H1 (cell line): ENCODE results near the gene FRMD4A. TPM values are rescaled to one million over a fixed set of nuclear protein-coding genes. Genes with fewer than 3 reads are reported as not detected.

Experiments used
- CTCF ChIA-PET: fragments of 300-600 bp; sonication (Branson Sonifier 250); formaldehyde crosslinking; loops from one replicate; lab custom pipeline; 2021; ENCODE audit not compliant: partially characterized antibody; lab: Charles Lee
- POLR2A ChIA-PET: fragments of 300-600 bp; sonication (Branson Sonifier 250); formaldehyde crosslinking; loops from one replicate; lab custom pipeline; 2021; ENCODE audit warnings: inconsistent platforms; ENCODE audit not compliant: partially characterized antibody; lab: Charles Lee
- DNase-seq, 2 experiments: peaks; one replicate each; pipeline versions ENCODE4 v3.0.0 to v3.0.0-alpha.2; 2010 to 2022; ENCODE audit warnings: low spot score in 2 of 2, low read depth in 1 of 2, mixed read lengths in 1 of 2
- FAIRE-seq: peaks from 2 replicates; lab custom pipeline; 2011; peaks lifted over from hg19 to GRCh38; lab: Jason Lieb, UNC
- H2AFZ ChIP-seq: 2 replicates; pipeline ENCODE4 v1.8.1; 2012; ENCODE audit warnings: low read length, inconsistent platforms
- H2AK5ac ChIP-seq: 2 replicates; pipeline ENCODE4 v1.6.1; 2013; ENCODE audit warnings: low read depth, low read length
- H2BK120ac ChIP-seq: replicated peaks from 2 replicates; pipeline ENCODE3; 2013; ENCODE audit warnings: low read depth, low read length, inconsistent platforms
- H2BK12ac ChIP-seq: 2 replicates; pipeline ENCODE4 v1.6.1; 2013; ENCODE audit warnings: low read depth, low read length
- H2BK15ac ChIP-seq: 2 replicates; pipeline ENCODE4 v1.6.1; 2013; ENCODE audit warnings: low read length
- H2BK20ac ChIP-seq: 2 replicates; pipeline ENCODE4 v1.6.1; 2013; ENCODE audit warnings: low read length
- H2BK5ac ChIP-seq: 2 replicates; pipeline ENCODE4 v1.6.1; 2013; ENCODE audit warnings: low read depth, low read length
- H3K14ac ChIP-seq: 2 replicates; pipeline ENCODE4 v1.6.1; 2013; ENCODE audit warnings: inconsistent platforms; ENCODE audit not compliant: insufficient read length
- H3K18ac ChIP-seq: 2 replicates; pipeline ENCODE4 v1.6.1; 2013; ENCODE audit warnings: low read length; ENCODE audit errors: extremely low read depth
- H3K23ac ChIP-seq: 2 replicates; pipeline ENCODE4 v1.6.1; 2013; ENCODE audit warnings: inconsistent platforms; ENCODE audit not compliant: insufficient read length
- H3K23me2 ChIP-seq: 2 replicates; pipeline ENCODE4 v1.6.1; 2013; ENCODE audit warnings: low read depth, low read length
- H3K27ac ChIP-seq: 2 replicates; pipeline ENCODE4 v1.6.1; 2011; ENCODE audit warnings: low read depth, low read length, inconsistent platforms
- H3K27me3 ChIP-seq, 4 experiments: replicated peaks in 1 of 4; 1 replicate in 1 of 4; 2 replicates in 3 of 4; pipeline versions ENCODE4 v1.6.1 to v1.8.1; 2011 to 2013; ENCODE audit warnings: low read length in 3 of 4, mild to moderate bottlenecking in 3 of 4, inconsistent platforms in 2 of 4, mixed read lengths in 2 of 4, moderate library complexity in 1 of 4; ENCODE audit not compliant: control insufficient read depth in 3 of 4, insufficient read depth in 3 of 4; ENCODE audit errors: extremely low read depth in 1 of 4
- H3K36me3 ChIP-seq, 4 experiments: 2 replicates each; pipeline versions ENCODE4 v1.6.1 to v1.8.1; 2011 to 2013; ENCODE audit warnings: mild to moderate bottlenecking in 4 of 4, low read length in 3 of 4, moderate library complexity in 2 of 4, control low read depth in 1 of 4, inconsistent platforms in 1 of 4; ENCODE audit not compliant: insufficient read depth in 4 of 4, control insufficient read depth in 2 of 4
- H3K4ac ChIP-seq: replicated peaks from 2 replicates; pipeline ENCODE3; 2013; ENCODE audit warnings: low read length, low read depth, mixed read lengths, inconsistent platforms; ENCODE audit not compliant: insufficient read length
- H3K4me1 ChIP-seq, 4 experiments: replicated peaks in 1 of 4; 1 replicate in 1 of 4; 2 replicates in 3 of 4; pipeline versions ENCODE4 v1.6.1 to v1.8.1; 2011 to 2013; ENCODE audit warnings: low read length in 3 of 4, inconsistent platforms in 2 of 4, mixed read lengths in 1 of 4; ENCODE audit not compliant: insufficient read depth in 4 of 4, control insufficient read depth in 3 of 4
- H3K4me2 ChIP-seq, 2 experiments: 2 replicates each; pipeline versions ENCODE4 v1.6.1 to v1.8.1; 2011 to 2013; ENCODE audit warnings: low read depth in 2 of 2, low read length in 2 of 2, control low read depth in 1 of 2, inconsistent platforms in 1 of 2, mild to moderate bottlenecking in 1 of 2; ENCODE audit not compliant: insufficient read depth in 1 of 2
- H3K4me3 ChIP-seq, 4 experiments: fragments of 200-600, 300-600 bp in 1 of 4; sonication (generic), shearing (Covaris generic), sonication (Bioruptor Twin) in 1 of 4; 2 replicates each; pipeline versions ENCODE4 v1.5.1 to v1.8.1; 2011 to 2016; ENCODE audit warnings: low read length in 4 of 4, low read depth in 3 of 4, control low read depth in 2 of 4, inconsistent platforms in 2 of 4, mild to moderate bottlenecking in 2 of 4, mixed read lengths in 1 of 4, moderate library complexity in 1 of 4; ENCODE audit not compliant: insufficient read depth in 2 of 4; ENCODE audit errors: extremely low read depth in 1 of 4
- H3K56ac ChIP-seq: replicated peaks from 2 replicates; pipeline ENCODE3; 2013; ENCODE audit warnings: low read depth, mild to moderate bottlenecking, mixed read lengths, low read length, inconsistent platforms; ENCODE audit not compliant: insufficient read length
- H3K79me1 ChIP-seq: 2 replicates; pipeline ENCODE4 v1.6.1; 2013; ENCODE audit warnings: low read depth, low read length, control low read depth
- H3K79me2 ChIP-seq, 2 experiments: 2 replicates each; pipeline versions ENCODE4 v1.6.1 to v1.8.1; 2012 to 2013; ENCODE audit warnings: low read length in 2 of 2, mild to moderate bottlenecking in 2 of 2, inconsistent platforms in 1 of 2; ENCODE audit not compliant: insufficient read depth in 2 of 2, control insufficient read depth in 1 of 2
- H3K9ac ChIP-seq, 4 experiments: replicated peaks in 1 of 4; 1 replicate in 1 of 4; 2 replicates in 3 of 4; pipeline versions ENCODE4 v1.6.1 to v1.8.1; 2011 to 2013; ENCODE audit warnings: low read depth in 3 of 4, low read length in 3 of 4, control low read depth in 2 of 4, mild to moderate bottlenecking in 2 of 4, moderate library complexity in 2 of 4, inconsistent platforms in 1 of 4; ENCODE audit errors: extremely low read depth in 1 of 4
- H3K9me3 ChIP-seq, 2 experiments: 2 replicates each; pipeline versions ENCODE4 v1.6.1 to v1.8.1; 2012 to 2013; ENCODE audit warnings: mild to moderate bottlenecking in 2 of 2, moderate library complexity in 2 of 2, control low read depth in 1 of 2, inconsistent platforms in 1 of 2, low read depth in 1 of 2, low read length in 1 of 2, mixed read lengths in 1 of 2; ENCODE audit not compliant: insufficient read depth in 2 of 2
- H4K20me1 ChIP-seq, 2 experiments: replicated peaks in 1 of 2; 2 replicates each; pipeline versions ENCODE3 to v1.8.1; 2011 to 2013; ENCODE audit warnings: inconsistent platforms in 2 of 2, low read length in 2 of 2, mild to moderate bottlenecking in 1 of 2; ENCODE audit not compliant: insufficient read depth in 2 of 2, control insufficient read depth in 1 of 2
- H4K5ac ChIP-seq: 2 replicates; pipeline ENCODE4 v1.6.1; 2013; ENCODE audit warnings: low read length, low read depth, mixed read lengths, inconsistent platforms; ENCODE audit not compliant: insufficient read length
- H4K8ac ChIP-seq: 2 replicates; pipeline ENCODE4 v1.8.0; 2013; ENCODE audit warnings: mild to moderate bottlenecking, moderate library complexity, low read length, inconsistent platforms; ENCODE audit not compliant: insufficient read depth; ENCODE audit errors: extremely low read depth
- H4K91ac ChIP-seq: replicated peaks from 2 replicates; pipeline ENCODE3; 2013; ENCODE audit warnings: low read length, mixed read lengths, inconsistent platforms; ENCODE audit not compliant: insufficient read length
- MAFK ChIP-seq: IDR thresholded peaks from 2 replicates; pipeline ENCODE4 v1.6.1; 2012; ENCODE audit warnings: low read depth, mild to moderate bottlenecking, improper control_type of control experiment, low read length
- SAP30 ChIP-seq: fragments of 300-600 bp; sonication (generic); IDR thresholded peaks from 2 replicates; pipeline ENCODE4 v1.7.1; 2012; ENCODE audit warnings: low read length, moderate library complexity, mild to moderate bottlenecking, inconsistent platforms; ENCODE audit not compliant: insufficient read depth, insufficient replicate concordance
- SIN3A ChIP-seq, 2 experiments: IDR thresholded peaks in 1 of 2; conservative IDR thresholded peaks in 1 of 2; 2 replicates each; pipeline ENCODE4 v1.6.1; 2011 to 2012; ENCODE audit warnings: low read length in 2 of 2, improper control_type of control experiment in 1 of 2, low read depth in 1 of 2, mild to moderate bottlenecking in 1 of 2
- SP4 ChIP-seq: IDR thresholded peaks from 2 replicates; pipeline ENCODE4 v1.6.1; 2012; ENCODE audit warnings: low read length, inconsistent platforms
- WGBS, 2 experiments: shearing (Covaris generic) in 1 of 2; methylation state at CpG; one replicate each; pipeline versions ENCODE4 v1.1.6 to v1.1.7; 2013 to 2015; ENCODE audit warnings: low lambda C conversion rate in 2 of 2, mixed read lengths in 2 of 2, inconsistent platforms in 1 of 2, low coverage in 1 of 2, missing lambda C conversion rate in 1 of 2; ENCODE audit not compliant: insufficient replicate concordance in 2 of 2, insufficient coverage in 1 of 2, insufficient read length in 1 of 2; ENCODE audit errors: extremely low coverage in 1 of 2, missing lambda C conversion rate in 1 of 2; 5-methylcytosine and 5-hydroxymethylcytosine counted together
- polyA plus RNA-seq, 7 experiments: library from polyadenylated mRNA; depleted of rRNA in 3 of 7; stranded (reverse) in 5 of 7; unstranded in 2 of 7; fragments of >200 nt in 5 of 7; fragments of 200-250 nt in 2 of 7; gene quantifications; 1 replicate in 5 of 7; 2 replicates in 1 of 7; 4 replicates in 1 of 7; pipeline versions ENCODE4 v1.2.1 to v1.2.3, GENCODE V29; 2011 to 2013; ENCODE audit warnings: missing spikeins in 2 of 7, mixed read lengths in 2 of 7
- total RNA-seq: library from RNA; stranded (reverse); fragmentation: NEBNext Ultra II Directional; extraction: Animal tissue kit (Norgen Biotek cat#: 25700); gene quantifications from 2 replicates; pipeline ENCODE4 v1.2.1, GENCODE V29; 2021

The FRMD4A gene
- total and polyA plus RNA-seq, 2 of the 8 experiments (the other 6 are each of a cell fraction or from before 2014, with no cell fraction given), result 38.6 to 39.6 TPM

DNA sequence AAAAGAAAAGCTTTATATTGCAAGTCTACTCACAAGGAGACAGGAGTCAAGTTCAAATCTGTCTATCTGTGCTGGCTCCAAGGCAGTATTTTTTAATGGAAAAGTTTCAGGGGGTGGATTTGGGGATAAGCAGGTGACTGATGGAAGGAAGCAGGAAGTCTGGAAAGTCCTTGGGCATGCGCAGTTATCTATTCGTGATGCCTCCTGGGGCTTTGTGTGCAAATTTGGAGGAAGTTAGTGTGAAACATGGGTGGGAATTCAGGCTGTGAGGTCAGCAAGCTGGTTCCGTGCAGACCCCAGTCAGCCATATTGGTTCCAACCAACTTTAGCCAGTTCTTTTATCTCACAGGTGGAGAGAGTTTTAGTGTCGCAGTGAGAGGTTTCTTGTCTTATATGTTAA, 140.0 kb downstream of the FRMD4A start:
- no peak overlapping the region for H2BK12ac ChIP-seq
- H4K5ac ChIP-seq, result no peak overlapping the region
- no peaks in the 10 kb centered on the region for H3K4me1 ChIP-seq
- H2AFZ ChIP-seq, result no peak overlapping the region
- H2BK15ac ChIP-seq, result no peak overlapping the region
- no peak overlapping the region for H2AK5ac ChIP-seq
- H3K23me2 ChIP-seq, result no peaks in the 10 kb centered on the region
- H3K4me3 ChIP-seq, result no peak overlapping the region
- FAIRE-seq (no peak), DNase-seq (no peak)
- H2BK5ac ChIP-seq, result no peak overlapping the region
- POLR2A ChIA-PET, result no interaction called here
- H2BK20ac ChIP-seq, result no peak overlapping the region
- no peaks in the 10 kb centered on the region for H3K36me3 ChIP-seq
- no peak overlapping the region for H3K4ac ChIP-seq
- TF ChIP-seq SP4 (no peak), SAP30 (no peak), MAFK (no peak), SIN3A (conservative IDR thresholded peaks at IDR 0.05 in 1 of 2, IDR thresholded peaks at IDR 0.05 in 1 of 2; ENCODE audit: low read depth in 1 of 2, low read length in 2 of 2) (no peak)
- no peak overlapping the region for H4K91ac ChIP-seq
- H3K79me2 ChIP-seq, result no peaks in the 10 kb centered on the region
- no peak overlapping the region for H3K56ac ChIP-seq
- CTCF ChIA-PET, result interaction anchor here (1.1 to 3.1 kb wide), 3 partner anchors 10 to 111 kb away, joined by 3 to 21 read pairs (median 3); no protein-coding TSS in a partner anchor
- H3K9me3 ChIP-seq, result no peaks in the 10 kb centered on the region
- no peaks in the 10 kb centered on the region for H3K79me1 ChIP-seq
- H3K23ac ChIP-seq, result no peak overlapping the region
- no peak overlapping the region for H3K4me2 ChIP-seq
- H4K8ac ChIP-seq, result no peak overlapping the region
- no peak overlapping the region for H3K9ac ChIP-seq
- H2BK120ac ChIP-seq, result no peak overlapping the region
- H3K27ac ChIP-seq, result no peak overlapping the region
- no peaks in the 10 kb centered on the region for H3K27me3 ChIP-seq
- WGBS, 2 experiments, result 75% methylated on average over 4 of the region's 4 CpGs; no CpG with 5 or more reads in 1 of the 2 experiments
- H4K20me1 ChIP-seq, result no peaks in the 10 kb centered on the region
- no peak overlapping the region for H3K14ac ChIP-seq
- no peak overlapping the region for H3K18ac ChIP-seq
